ENCODE measurements around the gene SOD3. TPM values are rescaled to one million over a fixed set of nuclear protein-coding genes. Genes with fewer than 3 reads are reported as not detected.

The SOD3 gene
- total and polyA plus RNA-seq, 2 of the 13 experiments (the other 11 are each of a cell fraction or from before 2014, with no cell fraction given), result 0.04 TPM; not detected in 1

- TF ChIP-seq, protein P1, sequence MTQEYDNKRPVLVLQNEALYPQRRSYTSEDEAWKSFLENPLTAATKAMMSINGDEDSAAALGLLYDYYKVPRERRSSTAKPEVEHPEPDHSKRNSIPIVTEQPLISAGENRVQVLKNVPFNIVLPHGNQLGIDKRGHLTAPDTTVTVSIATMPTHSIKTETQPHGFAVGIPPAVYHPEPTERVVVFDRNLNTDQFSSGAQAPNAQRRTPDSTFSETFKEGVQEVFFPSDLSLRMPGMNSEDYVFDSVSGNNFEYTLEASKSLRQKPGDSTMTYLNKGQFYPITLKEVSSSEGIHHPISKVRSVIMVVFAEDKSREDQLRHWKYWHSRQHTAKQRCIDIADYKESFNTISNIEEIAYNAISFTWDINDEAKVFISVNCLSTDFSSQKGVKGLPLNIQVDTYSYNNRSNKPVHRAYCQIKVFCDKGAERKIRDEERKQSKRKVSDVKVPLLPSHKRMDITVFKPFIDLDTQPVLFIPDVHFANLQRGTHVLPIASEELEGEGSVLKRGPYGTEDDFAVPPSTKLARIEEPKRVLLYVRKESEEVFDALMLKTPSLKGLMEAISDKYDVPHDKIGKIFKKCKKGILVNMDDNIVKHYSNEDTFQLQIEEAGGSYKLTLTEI (CRISPR knock-in tag; conservative IDR thresholded peaks at IDR 0.05), result no peak
- TF ChIP-seq NFYC (CRISPR knock-in tag; IDR thresholded peaks at IDR 0.05), result no peak
These were observed 24.1 kb upstream of the SOD3 start (continued) for GRCh38 chr4:24771241-24771640.

GRCh38 chr4:24772061-24772705, 23.2 kb upstream of the SOD3 start:
- H4K20me1 ChIP-seq (ENCODE audit: insufficient read depth, low read length), result no peaks in the 10 kb centered on the region
- WGBS (ENCODE audit: low lambda C conversion rate), result 25% methylated on average over 5 of the region's 5 CpGs
- FAIRE-seq (no peak), ATAC-seq (no peak), DNase-seq (ENCODE audit: low spot score) (no peak)
- H3K9me3 ChIP-seq (ENCODE audit: low read length), result no peaks in the 10 kb centered on the region
- POLR2A ChIA-PET, result no interaction called here
- H3K27me3 ChIP-seq (ENCODE audit: control insufficient read depth in 1 of 2, insufficient read depth in 2 of 2, low read length in 2 of 2), result no peaks in the 10 kb centered on the region; a peak in 1 of 5 replicates
- H3K27ac ChIP-seq (ENCODE audit: extremely low read length, insufficient read depth, low read length), result no peak overlapping the region
- H3K4me2 ChIP-seq (ENCODE audit: low read depth, low read length), result no peak overlapping the region
- H2AFZ ChIP-seq (ENCODE audit: low read length), result no peak overlapping the region
- no peaks in the 10 kb centered on the region for H3K4me1 ChIP-seq (ENCODE audit: insufficient read depth, low read length)
- CTCF ChIA-PET (ENCODE audit: low intra/inter-chr PET ratio, low total read pairs), result no interaction called here
- TF ChIP-seq BRCA1 (CRISPR knock-in tag; IDR thresholded peaks at IDR 0.05) (no peak), ZNF879 (CRISPR knock-in tag; IDR thresholded peaks at IDR 0.05) (no peak), ZIK1 (CRISPR knock-in tag; IDR thresholded peaks at IDR 0.05; ENCODE audit: borderline replicate concordance, low read depth) (no peak), MTERF4 (CRISPR knock-in tag; IDR thresholded peaks at IDR 0.05) (no peak)
- no peak overlapping the region for H3K4me3 ChIP-seq (replicated peaks in 1 of 3; ENCODE audit: insufficient read depth in 1 of 3, low read depth in 2 of 3, low read length in 3 of 3)
- no peaks in the 10 kb centered on the region for H3K36me3 ChIP-seq (replicated peaks in 1 of 2; ENCODE audit: control insufficient read depth in 1 of 2, insufficient read depth in 2 of 2, low read length in 2 of 2)
- no TSS peak for BruUV-seq (replicated peaks)
- H3K79me2 ChIP-seq (ENCODE audit: insufficient read depth, low read length), result no peaks in the 10 kb centered on the region
- in situ Hi-C loops (cut with HindIII; ENCODE audit: extremely low pct_ligation_motif_present, low pct_unique_long_range_greater_than_20kb), result no loop called here
- intact Hi-C loops (cut with micrococcal nuclease; ENCODE audit: unreplicated experiment), result no loop called here
- no peak overlapping the region for H3K9ac ChIP-seq (ENCODE audit: insufficient read depth, low read depth, low read length)
